Erythroblast (primary cell): Measurements from ENCODE around the gene ATF3.

ENCODE experiments used
- DNase-seq, 2 experiments: peaks; one replicate each; lab custom pipeline; 2025; lab: John Stamatoyannopoulos, UW
- GATA1 ChIP-seq: IDR thresholded peaks from 2 replicates; pipeline ENCODE4 v1.6.1; 2011; ENCODE audit warnings: low read depth, mild to moderate bottlenecking, control low read depth, low read length, moderate library complexity
- POLR2A ChIP-seq: IDR thresholded peaks from 2 replicates; pipeline ENCODE4 v1.6.1; 2011; ENCODE audit warnings: mild to moderate bottlenecking, low read length

Gene ATF3

DNA sequence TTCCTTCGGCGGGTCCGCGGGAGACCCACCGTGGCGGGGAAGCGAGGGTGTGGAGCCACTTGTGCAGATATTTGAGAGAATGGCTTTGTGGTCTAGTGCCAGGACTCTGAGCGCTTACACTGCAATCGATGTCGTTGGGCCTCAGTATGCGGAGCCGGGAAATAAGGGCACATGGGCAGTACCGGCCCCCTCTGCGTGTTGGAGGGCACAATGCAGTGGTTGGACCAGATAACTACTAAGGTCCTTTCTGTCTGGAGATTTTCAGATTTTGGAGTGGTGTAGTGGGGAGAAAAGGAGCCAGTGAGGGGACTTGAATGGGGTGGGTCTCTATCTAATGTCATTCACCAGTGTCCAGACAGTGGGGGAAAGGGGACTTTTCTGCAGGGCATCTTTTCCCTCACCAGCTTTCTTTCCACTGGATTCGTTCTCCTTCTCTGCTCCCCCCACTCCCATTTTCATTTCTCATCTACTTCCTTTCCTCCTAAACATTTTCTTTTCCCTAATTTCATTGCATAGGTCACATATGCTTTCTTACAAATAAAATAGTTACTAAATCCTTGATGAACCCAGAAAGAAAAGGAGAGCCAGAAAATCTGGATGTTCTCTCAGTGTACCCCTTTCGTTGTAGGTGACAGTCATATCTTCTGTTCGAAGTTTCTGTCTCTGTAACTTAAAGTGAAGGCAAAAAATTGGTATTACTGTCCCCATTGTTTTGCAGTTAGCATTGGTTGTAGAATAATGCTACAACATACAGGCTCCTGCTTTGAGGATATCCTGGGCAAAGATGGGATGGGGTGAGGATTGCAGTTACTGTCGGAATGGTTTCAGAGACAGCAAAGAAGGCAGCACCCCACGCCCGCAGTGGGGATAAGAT lies 1.4 kb downstream of the ATF3 start:
- DNase-seq: peak; percentile 62 to 83
- TF ChIP-seq GATA1 (no peak), POLR2A (peak; percentile 22)

DNA sequence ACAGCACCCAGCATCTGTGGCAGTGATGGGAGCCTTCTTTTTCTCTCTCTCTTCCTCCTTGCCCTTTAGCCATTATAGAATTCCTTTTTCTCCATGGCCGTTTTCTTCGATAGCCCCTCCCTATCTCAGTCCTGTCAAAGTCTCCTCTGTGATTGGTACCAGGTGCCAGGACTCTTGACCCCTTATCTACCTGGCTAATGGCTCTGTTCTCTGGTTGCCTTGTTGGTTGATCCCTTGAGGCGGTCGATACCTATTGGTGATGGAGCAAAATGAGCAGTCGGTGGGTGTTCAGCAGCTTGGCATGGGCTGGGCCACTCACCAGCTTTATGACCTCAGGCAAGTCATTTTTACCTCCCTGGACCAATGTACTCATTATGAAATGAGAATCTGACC lies 2.0 kb downstream of the ATF3 start:
- TF ChIP-seq POLR2A (no peak), GATA1 (no peak)
- DNase-seq: peak in 1 of 2 experiments; percentile 44

DNA sequence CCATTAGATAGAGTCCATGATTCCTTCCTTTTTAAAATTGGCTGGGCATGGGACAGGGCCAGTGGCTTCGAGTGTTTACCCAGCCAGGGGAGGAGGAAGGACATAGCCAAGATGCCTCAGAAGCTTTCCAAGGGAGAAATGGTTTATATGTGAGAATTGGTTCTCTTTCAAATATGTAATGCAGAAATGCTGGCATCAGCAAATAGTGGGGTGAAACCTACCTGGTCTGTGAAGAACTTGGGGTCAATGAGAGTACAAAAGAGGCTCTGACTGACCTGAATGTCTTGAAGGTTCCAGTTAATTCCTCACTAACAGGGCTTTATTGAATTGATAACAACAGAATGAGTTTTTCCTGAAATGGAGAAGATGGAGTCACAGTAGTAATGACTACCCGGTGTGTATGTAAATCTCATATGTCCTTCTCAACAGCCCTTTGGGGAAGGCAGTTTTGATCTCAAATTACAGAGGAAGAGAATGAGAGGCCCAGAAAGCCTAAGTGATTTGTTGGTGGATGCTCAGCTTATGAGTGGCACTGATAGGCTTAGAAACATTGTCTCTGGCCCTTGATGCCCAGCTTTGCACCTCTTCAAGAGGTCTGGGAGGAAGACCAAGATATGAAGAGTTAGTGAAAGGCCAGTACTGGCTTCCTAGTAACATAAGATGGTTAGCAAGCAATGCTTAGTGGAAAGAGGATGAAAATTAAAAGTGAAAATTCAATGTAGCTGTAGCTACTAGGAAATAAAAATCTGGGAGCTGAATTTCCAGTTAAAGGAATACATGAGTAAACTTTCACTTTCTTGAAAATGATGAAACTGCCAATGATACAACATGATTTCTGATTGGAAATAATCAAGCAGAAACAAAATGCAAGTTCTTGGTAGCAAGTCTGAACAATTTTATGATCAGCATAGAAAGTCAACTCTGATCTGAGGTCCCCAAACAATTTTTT lies 2.7 kb downstream of the ATF3 start:
- no peak for TF ChIP-seq POLR2A
- DNase-seq: peak in 1 of 2 experiments; percentile 43

DNA sequence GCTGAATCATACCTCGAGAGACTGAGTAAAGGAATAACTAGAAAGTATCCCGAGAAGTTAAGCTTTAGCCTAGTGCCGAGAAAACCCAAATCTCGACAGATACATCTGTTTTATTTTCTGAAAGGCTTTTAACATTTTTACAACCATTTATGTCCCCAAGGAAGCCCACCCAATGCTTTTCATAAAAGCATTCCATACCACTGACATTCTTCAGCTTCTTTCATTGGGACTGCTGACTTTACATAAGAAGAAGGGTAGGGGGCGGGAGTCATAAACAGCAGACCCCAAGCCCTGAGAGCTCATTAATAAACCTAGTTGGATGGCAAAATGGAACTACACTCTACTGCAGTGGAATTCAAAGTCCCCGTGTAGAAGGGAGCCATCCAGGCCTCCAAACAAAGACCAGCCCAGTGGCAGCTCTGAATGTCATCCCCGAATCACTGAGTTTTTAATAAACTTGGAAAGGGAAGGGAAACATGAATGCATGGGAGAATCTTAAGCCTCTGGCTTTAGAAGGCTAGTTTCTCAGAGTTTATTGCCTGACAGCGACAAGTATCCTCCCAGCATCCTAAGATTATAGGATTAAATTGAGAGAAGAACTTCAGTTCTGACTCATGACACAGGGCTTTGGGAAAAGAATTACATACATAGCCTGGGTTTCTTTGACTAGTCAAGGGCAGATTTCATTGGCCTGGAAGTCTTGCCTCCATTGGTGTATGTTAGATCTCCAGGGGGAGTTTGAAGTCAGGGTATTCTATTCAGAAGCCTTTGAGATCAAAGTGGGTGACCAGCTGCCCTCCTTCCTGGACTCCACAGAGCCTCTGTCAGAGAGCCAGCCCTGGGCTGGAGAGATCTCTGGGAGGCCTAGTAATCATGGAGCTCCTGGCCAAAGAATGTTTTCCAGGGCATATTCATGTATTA lies 3.7 kb downstream of the ATF3 start:
- TF ChIP-seq POLR2A (no peak), GATA1 (no peak)

DNA sequence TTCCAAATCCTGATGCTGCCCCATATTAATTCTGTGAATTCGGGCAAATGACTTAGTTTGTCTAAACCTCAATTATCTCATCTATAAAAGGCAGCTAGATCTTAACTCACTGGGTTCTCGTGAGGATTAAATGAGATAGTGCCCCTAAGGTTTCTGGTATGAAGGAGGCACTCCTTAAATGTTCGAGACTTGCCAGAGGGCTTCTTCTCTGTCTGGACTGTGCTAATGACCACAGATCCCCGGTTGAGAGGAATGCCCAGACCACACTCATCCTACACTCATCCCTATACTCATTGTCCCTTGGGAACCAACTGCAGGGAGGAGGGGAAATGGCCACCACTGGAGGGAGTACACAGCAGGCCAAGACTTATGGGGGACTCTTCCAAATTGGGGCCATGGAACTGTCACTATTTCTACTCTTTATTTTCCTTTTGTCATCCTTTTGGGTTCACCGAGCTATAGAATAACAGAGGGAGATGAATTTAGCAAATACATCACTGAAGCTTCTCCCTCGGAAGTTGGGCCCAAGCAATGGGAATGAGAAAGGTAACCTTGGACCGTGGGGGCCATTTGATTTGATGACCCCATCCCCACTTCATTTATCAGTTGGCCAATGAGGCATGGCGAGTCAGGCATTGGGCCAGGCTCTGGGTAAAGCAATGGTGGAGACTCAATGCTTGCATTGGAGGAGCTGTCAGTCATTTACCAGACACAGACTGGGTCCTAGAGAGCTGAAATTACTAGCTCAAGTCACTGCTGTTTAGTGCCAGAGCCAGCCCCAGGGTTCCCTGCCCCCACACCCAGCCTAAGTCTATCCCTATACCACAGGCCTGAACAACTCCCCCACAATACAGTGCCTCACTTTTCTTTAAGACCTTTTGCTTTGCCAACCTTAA lies 5.1 kb downstream of the ATF3 start:
- no peak for TF ChIP-seq POLR2A
- TF ChIP-seq GATA1: no peak

More for the DNA sequence above, 3.7 kb downstream of the ATF3 start:
- no peak for DNase-seq

DNA sequence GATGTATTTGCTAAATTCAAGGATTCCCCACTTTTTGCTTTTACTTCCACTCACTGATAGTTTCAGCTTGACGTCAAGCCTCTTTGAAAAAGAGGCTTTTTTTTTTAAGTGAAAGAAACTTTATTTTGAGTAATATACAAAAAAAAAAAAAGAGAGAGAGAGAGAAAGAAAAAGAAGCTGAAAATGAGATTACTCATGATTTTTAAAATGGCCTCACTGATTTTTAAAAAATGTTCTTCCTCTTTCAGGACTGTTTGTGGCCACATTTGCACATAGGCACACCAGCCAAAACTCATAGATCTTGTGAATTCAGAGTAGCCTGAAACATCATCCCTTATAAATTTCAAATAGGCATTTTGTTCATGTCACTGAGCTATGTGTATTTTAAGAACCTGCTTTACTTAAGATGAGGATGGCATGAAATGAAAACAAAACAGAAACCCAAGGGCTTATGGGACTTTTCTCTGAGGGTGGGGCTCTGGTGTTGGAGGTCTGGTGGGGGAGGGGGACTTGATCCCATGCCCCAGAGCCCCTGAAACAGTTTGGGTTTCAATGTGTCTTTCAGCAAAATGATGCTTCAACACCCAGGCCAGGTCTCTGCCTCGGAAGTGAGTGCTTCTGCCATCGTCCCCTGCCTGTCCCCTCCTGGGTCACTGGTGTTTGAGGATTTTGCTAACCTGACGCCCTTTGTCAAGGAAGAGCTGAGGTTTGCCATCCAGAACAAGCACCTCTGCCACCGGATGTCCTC lies 6.1 kb downstream of the ATF3 start:
- no peak for DNase-seq
- no peak for TF ChIP-seq GATA1
- TF ChIP-seq POLR2A: no peak

More for the DNA sequence above, 5.1 kb downstream of the ATF3 start:
- no peak for DNase-seq

DNA sequence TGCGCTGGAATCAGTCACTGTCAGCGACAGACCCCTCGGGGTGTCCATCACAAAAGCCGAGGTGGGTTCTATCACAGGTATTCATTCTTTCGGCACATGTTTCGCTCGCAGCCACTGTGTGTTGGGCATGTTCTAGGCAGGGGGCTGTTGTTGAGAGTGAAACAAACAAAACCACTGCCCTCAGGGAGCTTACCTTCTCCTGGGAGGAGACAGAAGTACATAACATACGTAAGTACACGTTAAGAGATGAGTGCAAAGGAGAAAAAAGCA lies 6.6 kb downstream of the ATF3 start:
- TF ChIP-seq POLR2A (no peak), GATA1 (no peak)
- no peak for DNase-seq

DNA sequence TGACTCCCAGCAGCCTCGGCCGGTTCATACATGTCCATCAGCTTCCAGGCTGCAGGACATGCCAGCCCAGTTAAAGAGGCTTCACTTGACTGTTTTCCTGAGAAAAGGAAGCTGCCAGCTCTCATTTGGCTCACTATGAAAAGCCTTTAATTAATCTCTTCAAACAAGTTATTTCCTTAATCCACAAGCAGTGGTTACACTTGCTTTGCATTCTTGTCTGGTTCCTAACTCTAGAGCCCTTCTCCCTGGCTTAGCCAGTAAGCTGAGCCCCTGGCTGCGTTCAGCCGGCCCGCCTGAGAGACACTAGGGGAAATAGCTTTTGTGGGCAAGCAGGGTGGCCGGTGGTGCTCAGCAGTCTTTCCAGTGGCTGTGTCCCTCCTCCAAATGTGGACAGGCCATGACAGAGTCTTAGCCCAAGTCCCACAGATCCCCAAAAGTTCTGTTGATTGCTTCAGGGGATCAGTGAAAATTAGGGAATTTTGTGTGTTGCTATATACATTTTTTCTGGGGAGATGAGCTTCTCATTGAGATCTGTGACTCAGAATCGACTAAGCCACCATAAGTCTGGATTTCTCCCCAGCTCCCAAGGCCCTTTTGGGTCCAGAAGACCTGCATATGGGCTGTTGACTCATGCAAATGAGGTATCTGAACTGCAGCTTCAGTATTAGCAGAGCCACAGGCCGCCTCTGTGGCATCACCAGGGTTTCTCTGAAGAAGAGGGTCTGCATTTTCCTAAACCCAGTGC lies 10.1 kb downstream of the ATF3 start:
- TF ChIP-seq POLR2A (no peak), GATA1 (no peak)
- no peak for DNase-seq

DNA sequence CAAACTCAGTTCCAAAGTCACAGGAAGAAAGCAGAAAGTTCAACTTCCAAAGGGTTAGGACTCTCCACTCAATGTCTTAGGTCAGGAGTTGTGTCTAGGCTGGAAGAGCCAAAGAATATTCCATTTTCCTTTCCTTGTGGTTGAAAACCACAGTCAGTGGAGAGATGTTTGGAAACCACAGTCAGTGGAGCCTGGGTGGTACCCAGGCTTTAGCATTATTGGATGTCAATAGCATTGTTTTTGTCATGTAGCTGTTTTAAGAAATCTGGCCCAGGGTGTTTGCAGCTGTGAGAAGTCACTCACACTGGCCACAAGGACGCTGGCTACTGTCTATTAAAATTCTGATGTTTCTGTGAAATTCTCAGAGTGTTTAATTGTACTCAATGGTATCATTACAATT lies 11.7 kb downstream of the ATF3 start:
- DNase-seq: no peak
- TF ChIP-seq POLR2A (no peak), GATA1 (no peak)

DNA sequence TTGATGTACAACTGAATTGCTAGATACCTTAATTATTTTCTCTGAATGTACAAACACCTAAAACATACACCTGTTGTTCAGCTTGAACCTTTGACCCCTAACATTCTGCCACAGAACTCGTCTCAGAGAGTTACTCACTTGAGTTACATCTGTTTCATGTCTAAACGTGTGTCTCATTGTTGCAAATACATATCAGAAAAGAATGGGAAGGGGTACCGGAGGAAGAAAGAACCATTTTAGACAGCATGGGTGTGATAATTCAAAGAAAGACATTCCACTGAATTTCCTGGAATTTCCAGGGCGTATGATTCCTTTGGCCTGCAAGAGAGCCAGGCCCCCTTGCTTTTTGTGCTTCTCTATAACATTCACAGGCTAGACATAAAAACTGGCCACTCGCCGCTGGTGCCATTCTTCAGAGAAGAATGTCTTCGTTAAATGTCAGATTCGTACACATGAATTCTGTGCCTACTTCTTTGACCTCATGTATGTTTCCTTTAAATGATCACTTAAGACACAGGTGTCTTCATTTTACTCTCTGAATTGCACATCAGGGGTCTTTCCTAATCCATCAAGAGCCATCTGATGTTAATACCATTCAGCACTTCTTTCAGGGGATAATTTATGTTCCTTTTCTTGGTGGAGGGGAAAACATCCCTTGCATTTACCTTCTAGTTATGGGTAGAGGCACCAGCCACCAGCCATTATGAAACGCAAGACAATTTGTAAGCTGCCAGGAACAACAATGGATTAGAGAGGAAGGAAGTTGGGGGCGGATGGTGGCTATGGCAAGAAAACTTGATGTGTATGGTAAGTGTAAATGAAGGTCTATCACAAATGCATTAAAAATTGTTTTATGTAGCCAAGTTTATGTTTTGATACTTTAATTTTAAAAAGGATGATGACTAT lies 12.7 kb downstream of the ATF3 start:
- DNase-seq: no peak
- no peak for TF ChIP-seq GATA1
- TF ChIP-seq POLR2A: no peak

DNA sequence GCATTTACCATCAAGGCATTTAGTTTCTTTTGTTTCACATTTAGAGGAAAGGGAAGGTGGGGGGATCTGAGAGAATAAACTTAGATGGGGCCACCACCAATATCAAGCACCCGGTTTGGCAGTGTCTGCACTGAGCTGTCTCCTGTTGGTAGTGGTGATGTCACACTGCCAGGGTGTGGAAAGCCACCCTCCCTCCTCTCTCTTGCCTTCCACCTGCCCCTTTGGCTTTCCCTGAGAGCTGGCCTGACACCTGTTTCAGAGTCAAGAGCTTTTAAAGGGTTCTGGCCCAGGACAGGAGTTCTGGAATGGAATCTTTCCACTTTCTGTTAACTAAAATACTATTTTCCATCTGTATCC lies 13.4 kb downstream of the ATF3 start:
- DNase-seq: peak in 1 of 2 experiments; percentile 23

More for the DNA sequence above, 13.4 kb downstream of the ATF3 start:
- no peak for TF ChIP-seq POLR2A
- no peak for TF ChIP-seq GATA1
